H9 (cell line): Measurements from ENCODE around the gene FH. TPM values are rescaled to one million over a fixed set of nuclear protein-coding genes. Genes with fewer than 3 reads are reported as not detected.

Experiments
- DNase-seq: peaks from one replicate; pipeline ENCODE4 v3.0.0-alpha.2; 2017
- H2AFZ ChIP-seq: one replicate; pipeline ENCODE4 v1.6.1; 2013; ENCODE audit warnings: mild to moderate bottlenecking, low read length, control low read depth, moderate library complexity
- H2AK5ac ChIP-seq: 2 replicates; pipeline ENCODE4 v1.6.1; 2013; ENCODE audit warnings: low read length, control low read depth, mixed read lengths; ENCODE audit not compliant: insufficient read length
- H2BK120ac ChIP-seq: one replicate; pipeline ENCODE4 v1.6.1; 2013; ENCODE audit warnings: low read depth, mild to moderate bottlenecking, low read length, control low read depth, inconsistent platforms; ENCODE audit not compliant: poor library complexity, severe bottlenecking
- H2BK12ac ChIP-seq: 2 replicates; pipeline ENCODE4 v1.6.1; 2013; ENCODE audit warnings: low read length, control low read depth, mixed read lengths, low read depth; ENCODE audit not compliant: insufficient read length
- H2BK15ac ChIP-seq: 2 replicates; pipeline ENCODE4 v1.6.1; 2013; ENCODE audit warnings: low read depth, low read length, control low read depth
- H2BK20ac ChIP-seq: one replicate; pipeline ENCODE4 v1.6.1; 2013; ENCODE audit warnings: low read depth, mild to moderate bottlenecking, low read length, control low read depth, inconsistent platforms; ENCODE audit not compliant: poor library complexity, severe bottlenecking
- H2BK5ac ChIP-seq: 2 replicates; pipeline ENCODE4 v1.6.1; 2013; ENCODE audit warnings: low read length, control low read depth, mixed read lengths; ENCODE audit not compliant: insufficient read length
- H3K14ac ChIP-seq: 2 replicates; pipeline ENCODE4 v1.6.1; 2013; ENCODE audit warnings: low read length, control low read depth; ENCODE audit not compliant: insufficient read depth
- H3K18ac ChIP-seq: 2 replicates; pipeline ENCODE4 v1.6.1; 2013; ENCODE audit warnings: low read depth, mild to moderate bottlenecking, mixed read lengths, low read length, control low read depth; ENCODE audit not compliant: insufficient read length
- H3K23ac ChIP-seq: 2 replicates; pipeline ENCODE4 v1.6.1; 2013; ENCODE audit warnings: low read length, control low read depth, mixed read lengths, low read depth; ENCODE audit not compliant: insufficient read length
- H3K23me2 ChIP-seq: 2 replicates; pipeline ENCODE4 v1.6.1; 2013; ENCODE audit warnings: low read depth, mild to moderate bottlenecking, mixed read lengths, low read length, control low read depth; ENCODE audit not compliant: insufficient read length, poor library complexity, severe bottlenecking
- H3K27ac ChIP-seq: 2 replicates; pipeline ENCODE4 v1.5.1; 2013; ENCODE audit warnings: low read length, control low read depth, mixed read lengths, low read depth; ENCODE audit not compliant: insufficient read length
- H3K27me3 ChIP-seq: 2 replicates; pipeline ENCODE4 v1.6.1; 2013; ENCODE audit warnings: low read length, control low read depth, inconsistent platforms; ENCODE audit not compliant: insufficient read depth
- H3K4ac ChIP-seq: 2 replicates; pipeline ENCODE4 v1.6.1; 2013; ENCODE audit warnings: low read depth, mild to moderate bottlenecking, control low read depth, inconsistent platforms, low read length, moderate library complexity
- H3K4me1 ChIP-seq: 2 replicates; pipeline ENCODE4 v1.6.1; 2013; ENCODE audit warnings: low read length, control low read depth, inconsistent platforms; ENCODE audit not compliant: insufficient read depth
- H3K4me2 ChIP-seq: 2 replicates; pipeline ENCODE4 v1.6.1; 2013; ENCODE audit warnings: low read length, control low read depth, mixed read lengths; ENCODE audit not compliant: insufficient read length, insufficient read depth
- H3K56ac ChIP-seq: 2 replicates; pipeline ENCODE4 v1.6.1; 2013; ENCODE audit warnings: low read depth, mild to moderate bottlenecking, mixed read lengths, low read length, control low read depth; ENCODE audit not compliant: insufficient read length
- H3K79me1 ChIP-seq: 2 replicates; pipeline ENCODE4 v1.6.1; 2013; ENCODE audit warnings: low read depth, mild to moderate bottlenecking, moderate library complexity, low read length, control low read depth, inconsistent platforms; ENCODE audit not compliant: insufficient read depth, poor library complexity, severe bottlenecking
- H3K79me2 ChIP-seq: 2 replicates; pipeline ENCODE4 v1.6.1; 2013; ENCODE audit warnings: low read length, control low read depth, inconsistent platforms; ENCODE audit not compliant: insufficient read depth
- H3K9ac ChIP-seq: 2 replicates; pipeline ENCODE4 v1.6.1; 2013; ENCODE audit warnings: low read length, control low read depth, mixed read lengths; ENCODE audit not compliant: insufficient read length; ENCODE audit errors: extremely low read depth
- H3K9me3 ChIP-seq: one replicate; pipeline ENCODE4 v1.6.1; 2013; ENCODE audit warnings: low read depth, low read length, inconsistent platforms; ENCODE audit not compliant: control insufficient read depth
- H3T11ph ChIP-seq: one replicate; pipeline ENCODE4 v1.6.1; 2013; ENCODE audit warnings: mild to moderate bottlenecking, low read length, control low read depth, inconsistent platforms
- H4K20me1 ChIP-seq: one replicate; pipeline ENCODE4 v1.6.1; 2013; ENCODE audit not compliant: control insufficient read depth, insufficient read length, insufficient read depth
- H4K5ac ChIP-seq: 2 replicates; pipeline ENCODE4 v1.6.1; 2013; ENCODE audit warnings: low read depth, mild to moderate bottlenecking, mixed read lengths, low read length, control low read depth; ENCODE audit not compliant: insufficient read length
- H4K8ac ChIP-seq: replicated peaks from 2 replicates; pipeline ENCODE4 v1.6.1; 2013; ENCODE audit warnings: low read length, control low read depth, mixed read lengths, low read depth; ENCODE audit not compliant: insufficient read length
- H4K91ac ChIP-seq: 2 replicates; pipeline ENCODE4 v1.6.1; 2013; ENCODE audit warnings: low read depth, mild to moderate bottlenecking, moderate library complexity, mixed read lengths, low read length, control low read depth; ENCODE audit not compliant: insufficient read length
- H3K27ac Mint-ChIP-seq, 3 experiments: 2 replicates in 2 of 3; 3 replicates in 1 of 3; pipeline ENCODE4 v1.8.0; 2020 to 2021; ENCODE audit warnings: mixed read lengths in 3 of 3, mild to moderate bottlenecking in 1 of 3, moderate library complexity in 1 of 3
- H3K27me3 Mint-ChIP-seq: 2 replicates; pipeline ENCODE4 v1.8.0; 2021; ENCODE audit warnings: low read depth, mild to moderate bottlenecking, moderate library complexity, mixed read lengths
- H3K36me3 Mint-ChIP-seq, 3 experiments: 2 replicates in 2 of 3; 3 replicates in 1 of 3; pipeline ENCODE4 v1.8.0; 2020 to 2021; ENCODE audit warnings: low read depth in 3 of 3, mixed read lengths in 3 of 3; ENCODE audit not compliant: insufficient read depth in 1 of 3
- H3K4me1 Mint-ChIP-seq, 2 experiments: 2 replicates each; pipeline ENCODE4 v1.8.0; 2020; ENCODE audit warnings: mixed read lengths in 2 of 2
- H3K4me3 Mint-ChIP-seq, 2 experiments: 2 replicates in 1 of 2; 3 replicates in 1 of 2; pipeline ENCODE4 v1.8.0; 2020 to 2021; ENCODE audit warnings: mild to moderate bottlenecking in 2 of 2, mixed read lengths in 2 of 2, moderate library complexity in 1 of 2
- H3K9me3 Mint-ChIP-seq, 2 experiments: 2 replicates in 1 of 2; 3 replicates in 1 of 2; pipeline ENCODE4 v1.8.0; 2020; ENCODE audit warnings: mild to moderate bottlenecking in 2 of 2, mixed read lengths in 2 of 2, moderate library complexity in 1 of 2
- CTCF ChIP-seq: fragments of 200-600 bp; sonication (generic); conservative IDR thresholded peaks from 3 replicates; pipeline ENCODE4 v1.8.0; 2021; ENCODE audit warnings: antibody characterized with exemption, mild to moderate bottlenecking
- WGBS: extraction: QIAGEN DNeasy Blood & Tissue Kit; methylation state at CpG from one replicate; pipeline ENCODE4 v1.1.7; 2013; ENCODE audit warnings: missing lambda C conversion rate, low lambda C conversion rate, mixed read lengths; ENCODE audit not compliant: insufficient read length; ENCODE audit errors: extremely low coverage; 5-methylcytosine and 5-hydroxymethylcytosine counted together
- total RNA-seq: library from RNA; stranded (reverse); gene quantifications from 2 replicates; pipeline ENCODE4 v1.2.1, GENCODE V29; 2021

FH gene
- total RNA-seq, 1 experiment from 2014 or later = 83.9 TPM

DNA sequence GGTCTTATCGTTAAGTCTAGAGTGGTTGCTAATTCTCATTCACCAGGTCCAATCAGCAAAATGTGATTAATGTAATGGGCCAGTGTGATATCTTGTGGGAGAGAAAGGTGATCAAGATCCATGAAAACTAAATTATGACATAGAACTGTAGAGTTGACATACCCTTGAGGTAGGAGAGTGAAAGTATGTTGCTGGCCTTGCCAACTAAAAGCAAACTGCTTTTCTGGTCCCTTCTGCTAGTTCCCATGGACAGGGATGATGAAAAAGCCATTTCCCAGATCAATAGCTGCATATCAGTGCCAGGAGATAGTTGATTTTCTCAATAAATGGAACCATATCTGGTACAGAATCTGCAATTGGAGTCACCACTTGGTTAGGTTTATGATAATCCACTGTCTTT lies 65.8 kb downstream of the FH start:
- H3K4me1 Mint-ChIP-seq = peaks cover 3 to 4% of the 10 kb centered on the region in 2 experiments
- H3K27me3 Mint-ChIP-seq = peaks cover 64% of the 10 kb centered on the region
- DNase-seq = no peak
- Histone ChIP-seq H3K23me2 (no peaks in the 10 kb centered on the region), H4K91ac (no peak overlapping the region), H3K23ac (no peak overlapping the region), H4K5ac (no peak overlapping the region), H2AK5ac (no peak overlapping the region), H2BK15ac (no peak overlapping the region), H3K27me3 (peaks cover 2% of the 10 kb centered on the region; the same call in 1 of the 2 replicates), H2BK20ac (no peak overlapping the region), H2BK12ac (no peak overlapping the region), H4K20me1 (no peaks in the 10 kb centered on the region), H2AFZ (no peak overlapping the region), H2BK5ac (no peak overlapping the region), H3K4ac (no peak overlapping the region), H3K4me1 (no peaks in the 10 kb centered on the region), H3K14ac (no peak overlapping the region), H3K18ac (no peak overlapping the region), H3T11ph (no peak overlapping the region), H3K79me1 (no peaks in the 10 kb centered on the region), H3K27ac (no peak overlapping the region), H4K8ac (no peak overlapping the region), H3K56ac (no peak overlapping the region), H3K79me2 (no peaks in the 10 kb centered on the region), H2BK120ac (no peak overlapping the region), H3K9ac (no peak overlapping the region), H3K4me2 (no peak overlapping the region), H3K9me3 (no peaks in the 10 kb centered on the region)
- TF ChIP-seq CTCF = no peak
- no peak overlapping the region for H3K4me3 Mint-ChIP-seq
- no peak overlapping the region for H3K27ac Mint-ChIP-seq
- H3K36me3 Mint-ChIP-seq = no peaks in the 10 kb centered on the region
- peaks cover 3 to 5% of the 10 kb centered on the region in 2 experiments; a peak in 2 of 5 replicates for H3K9me3 Mint-ChIP-seq
- no CpG with 5 or more reads among the region's 1 CpG for WGBS
